Kidney tubule cell (primary cell): ENCODE results near the gene LYST.
"Not testable (repeated sequence)": the region's sequence is repeated elsewhere in the genome, so short reads cannot be mapped to it uniquely, and the experiment has no call there.

Source experiments
- DNase-seq: peaks from one replicate; pipeline ENCODE4 v3.0.0-alpha.2; 2018; ENCODE audit warnings: low spot score

LYST gene

GRCh38 chr1:235758931-235759330, 107.8 kb downstream of the LYST start:
- no peak for DNase-seq

DNA sequence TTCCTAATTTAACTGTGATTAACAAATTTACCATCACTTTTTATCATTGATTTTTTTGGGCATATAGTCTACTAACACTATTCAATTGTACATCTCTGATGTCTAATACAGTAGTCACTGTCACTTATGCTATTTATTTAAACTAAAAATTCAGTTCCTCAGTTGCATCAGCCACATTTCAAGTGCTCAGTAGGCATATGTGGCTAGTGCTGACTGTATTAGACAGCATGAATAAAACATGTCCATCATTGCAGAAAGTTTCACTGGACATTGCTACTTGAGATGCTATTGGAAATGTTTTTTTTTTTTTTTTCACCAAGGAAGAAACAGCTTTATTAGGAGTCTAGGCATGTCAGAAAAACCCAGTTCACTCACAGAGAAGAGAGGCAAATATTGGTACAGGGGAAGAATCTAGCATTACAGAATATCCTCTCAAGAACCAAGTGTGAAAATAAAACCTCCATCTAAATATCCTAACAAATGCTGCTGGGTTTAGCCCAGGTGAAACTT, 109.1 kb downstream of the LYST start:
- no peak for DNase-seq

- DNase-seq: not testable (repeated sequence)
Measured at GRCh38 chr1:235754186-235754585, 112.5 kb downstream of the LYST start.

GRCh38 chr1:235749755-235750300, 116.9 kb downstream of the LYST start:
- DNase-seq: no peak

DNA sequence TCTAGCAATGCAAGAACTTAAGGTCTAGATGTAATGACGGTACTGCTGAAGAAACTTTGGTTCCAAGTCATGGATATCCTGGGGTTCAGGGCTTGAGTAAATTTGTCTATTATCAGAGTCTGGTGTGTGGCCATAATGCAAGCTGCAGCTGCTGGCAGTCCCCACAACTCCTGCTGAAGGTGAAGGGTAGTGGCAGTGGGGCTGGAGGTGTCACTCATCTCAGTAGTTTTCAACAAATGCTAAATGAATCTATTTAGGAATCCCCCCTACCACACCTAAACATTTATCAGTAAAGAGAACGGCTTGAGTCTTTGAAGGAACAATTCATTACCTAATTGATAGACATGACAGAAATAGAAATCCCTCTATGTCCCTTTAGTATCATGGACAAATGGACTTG, 118.0 kb downstream of the LYST start:
- DNase-seq: no peak

DNA sequence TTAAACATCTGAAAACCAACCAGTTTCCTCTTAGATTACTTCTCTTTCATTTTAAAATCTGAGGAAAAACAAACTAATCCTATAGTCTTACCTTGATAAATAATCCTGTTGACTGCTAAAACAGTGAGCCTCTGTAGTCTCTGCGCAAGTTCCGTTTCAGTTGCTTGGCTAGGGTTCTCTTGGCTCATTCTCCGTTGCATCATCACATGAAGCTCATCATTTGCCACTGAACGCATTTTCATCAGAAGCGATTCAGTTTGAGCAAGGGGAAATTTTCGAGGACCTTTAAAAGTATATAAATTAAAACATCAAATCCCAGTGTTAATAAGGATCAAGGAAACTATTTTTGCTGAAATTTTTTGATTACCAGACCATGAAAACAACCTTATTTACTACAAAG, 120.5 kb downstream of the LYST start:
- DNase-seq: no peak

DNA sequence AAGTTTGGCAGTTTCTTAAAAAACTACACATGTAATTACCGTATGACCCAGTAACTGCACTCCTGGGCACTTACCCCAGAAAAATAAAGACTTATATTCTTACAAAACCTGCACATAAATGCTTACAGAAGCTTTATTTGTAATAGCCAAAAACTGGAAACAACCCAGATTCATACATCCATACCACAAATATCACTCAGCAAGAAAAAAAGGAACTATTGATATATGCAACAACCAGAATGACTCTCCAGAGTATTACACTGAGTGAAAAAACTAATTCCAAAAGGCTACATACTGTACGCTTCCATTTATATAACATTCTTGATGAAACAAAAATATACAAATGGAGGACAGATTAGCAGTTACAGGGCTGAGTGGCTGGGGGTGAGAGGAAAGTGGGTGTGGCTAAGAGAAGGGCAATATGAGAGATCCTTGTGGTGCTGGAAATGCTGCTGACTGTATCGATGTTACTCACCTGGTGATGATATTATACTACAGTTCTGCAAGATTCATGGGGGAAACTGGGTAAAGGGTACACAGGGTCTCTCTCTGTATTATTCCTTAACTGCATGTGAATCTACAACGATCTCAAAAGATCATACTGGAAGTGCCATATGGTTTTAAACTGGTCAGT, 121.1 kb downstream of the LYST start:
- DNase-seq: no peak

DNA sequence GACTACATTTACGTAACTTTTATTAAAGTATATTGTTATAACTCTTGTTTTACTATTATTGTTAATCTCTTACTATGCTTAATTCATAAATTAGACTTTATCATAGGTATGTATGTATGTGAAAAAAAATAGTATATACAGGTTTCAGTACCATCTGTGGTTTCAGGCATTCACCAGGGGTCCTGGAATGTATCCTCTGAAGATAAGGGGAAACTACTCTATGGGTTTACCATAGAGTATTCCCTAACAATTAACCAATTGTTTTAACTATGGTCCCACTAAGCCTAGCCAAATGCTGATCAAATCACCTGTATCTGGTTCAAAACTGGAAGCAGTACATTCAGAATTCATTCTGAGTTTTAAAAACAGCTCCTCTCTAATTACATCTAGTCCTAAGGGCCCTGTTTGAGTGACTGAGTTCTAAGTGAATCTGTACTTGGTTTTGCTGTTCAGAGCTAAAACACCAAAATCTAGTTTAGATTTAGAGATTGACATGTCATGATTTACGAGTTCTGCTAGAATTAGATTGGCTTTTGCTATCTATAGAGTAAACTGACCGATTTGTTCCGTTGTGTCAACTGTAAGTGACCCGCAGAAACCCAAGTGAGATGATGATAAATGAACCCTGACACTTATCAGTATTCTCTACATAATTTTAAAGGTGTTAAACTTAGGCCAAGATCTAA, 123.6 kb downstream of the LYST start:
- DNase-seq: no peak

- peak; percentile 56 for DNase-seq
Measured at GRCh38 chr1:235741294-235741693, 125.4 kb downstream of the LYST start.

GRCh38 chr1:235739631-235740030, 127.1 kb downstream of the LYST start:
- no peak for DNase-seq

DNA sequence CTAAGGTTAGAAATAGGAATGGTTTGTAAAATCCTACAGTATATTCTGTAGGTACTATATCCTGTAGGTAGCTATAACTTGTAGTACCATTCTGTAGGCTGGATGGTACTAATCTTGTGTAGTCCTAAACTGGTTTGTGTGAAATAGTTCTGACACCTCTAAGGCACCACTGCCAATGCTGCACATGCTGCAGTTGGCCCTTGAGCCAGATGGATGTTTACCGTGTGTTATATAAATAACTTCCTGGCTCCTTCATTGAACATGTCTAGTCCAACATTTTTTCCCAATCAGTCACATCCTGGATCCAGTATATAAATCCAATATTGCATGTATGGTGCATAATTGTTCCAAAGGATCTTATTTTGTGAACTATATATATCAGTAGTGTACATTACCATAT, 127.6 kb downstream of the LYST start:
- peak; percentile 9 for DNase-seq

DNA sequence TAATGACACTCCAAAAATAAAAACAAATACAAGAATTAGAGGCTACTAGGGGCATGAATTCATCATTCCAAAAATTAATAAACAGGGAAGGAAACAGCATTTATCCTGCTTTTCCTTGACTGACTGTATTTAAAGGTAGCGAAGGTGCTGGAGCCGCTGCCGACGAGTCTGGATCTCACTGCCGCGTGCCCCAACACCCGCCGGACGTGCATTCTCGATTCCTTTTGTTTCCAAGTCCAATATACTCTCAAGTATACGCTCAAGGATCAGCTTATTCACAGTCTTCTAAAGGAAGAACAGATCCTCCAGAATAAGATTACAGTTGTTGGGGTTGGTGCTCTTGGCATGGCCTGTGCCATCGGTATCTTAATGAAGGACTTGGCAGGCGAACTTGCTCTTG, 129.0 kb downstream of the LYST start:
- no peak for DNase-seq

GRCh38 chr1:235736263-235736662, 130.4 kb downstream of the LYST start:
- DNase-seq: no peak

- DNase-seq: no peak
Measured at GRCh38 chr1:235735621-235736020, 131.1 kb downstream of the LYST start.

DNA sequence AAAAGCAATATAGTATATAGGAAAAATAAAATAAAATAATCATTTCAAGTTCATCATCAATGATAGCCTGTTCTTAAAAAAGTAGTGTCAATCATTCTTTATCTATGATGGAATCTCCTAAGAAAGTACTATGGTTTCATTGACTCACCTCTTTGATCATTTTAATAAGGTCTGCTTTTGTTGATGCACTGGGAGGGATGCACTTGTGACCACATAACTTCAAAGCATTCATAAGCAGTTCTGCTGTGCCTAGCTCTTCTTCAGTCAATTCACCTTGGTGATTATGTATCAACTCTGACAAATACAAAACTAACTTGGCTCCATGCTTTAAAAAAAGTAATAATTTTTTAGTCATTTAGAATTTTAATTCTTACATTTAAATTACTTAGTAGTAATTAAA, 132.4 kb downstream of the LYST start:
- DNase-seq: no peak

DNA sequence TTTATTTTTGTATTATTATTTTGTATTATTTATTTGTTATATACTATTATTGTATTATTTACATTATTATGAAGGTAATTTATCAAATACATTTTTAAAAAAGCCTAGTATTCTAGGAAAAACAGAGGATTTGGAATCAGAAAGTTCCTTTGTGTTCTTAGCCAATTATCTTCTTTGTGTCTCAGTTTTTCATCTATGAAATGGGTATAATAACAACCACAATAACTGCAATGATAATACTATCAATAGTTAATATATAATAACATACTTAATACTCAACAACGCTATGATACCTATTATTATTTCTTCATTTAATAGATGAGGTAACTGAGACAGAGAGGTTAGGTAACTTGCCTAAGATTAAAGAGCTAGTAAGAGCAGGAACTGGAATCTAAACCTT, 136.7 kb downstream of the LYST start:
- no peak for DNase-seq

GRCh38 chr1:235726557-235726956, 140.1 kb downstream of the LYST start:
- DNase-seq: no peak

DNA sequence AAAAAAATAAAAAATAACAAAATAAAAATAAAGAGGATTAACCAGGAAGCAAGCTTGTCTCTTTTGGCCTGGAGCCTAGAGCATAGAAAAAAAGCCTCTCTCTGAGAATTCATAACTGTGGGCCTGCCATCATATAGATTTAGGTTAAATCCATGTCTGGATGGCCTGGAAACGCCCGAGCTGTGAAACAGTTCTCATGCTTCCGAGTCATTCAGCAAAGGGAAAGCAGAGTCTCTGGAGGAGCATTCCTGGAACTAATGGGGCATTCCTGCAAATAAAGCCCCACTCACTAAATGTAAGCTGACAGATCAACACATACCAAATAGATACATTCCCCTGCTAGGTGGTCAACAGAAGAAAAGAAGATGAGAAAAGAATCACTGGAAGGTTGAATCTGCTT, 141.3 kb downstream of the LYST start:
- peak; percentile 42 for DNase-seq

GRCh38 chr1:235724730-235725129, 142.0 kb downstream of the LYST start:
- DNase-seq: no peak

DNA sequence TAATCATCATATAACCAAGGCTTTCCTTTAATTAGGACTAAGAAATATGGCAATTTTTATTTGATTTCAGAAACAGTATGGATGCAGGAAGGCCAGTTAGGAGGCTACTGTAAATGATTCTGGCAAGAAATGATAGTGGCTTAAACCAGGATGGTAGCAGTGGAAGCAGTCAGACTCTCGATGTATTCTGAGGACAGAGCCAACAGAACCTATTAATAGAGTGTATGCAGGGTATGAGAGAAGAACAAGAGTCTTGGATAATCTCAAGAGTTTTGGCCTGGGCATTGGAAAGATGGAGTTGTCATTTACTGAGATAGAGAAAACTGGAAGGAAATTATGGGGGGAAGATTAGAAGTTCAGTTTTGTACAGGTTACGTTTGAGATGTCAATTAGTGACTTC, 143.8 kb downstream of the LYST start:
- no peak for DNase-seq

GRCh38 chr1:235721982-235722381, 144.7 kb downstream of the LYST start:
- no peak for DNase-seq

GRCh38 chr1:235720544-235720943, 146.2 kb downstream of the LYST start:
- DNase-seq: peak; percentile 17

DNA sequence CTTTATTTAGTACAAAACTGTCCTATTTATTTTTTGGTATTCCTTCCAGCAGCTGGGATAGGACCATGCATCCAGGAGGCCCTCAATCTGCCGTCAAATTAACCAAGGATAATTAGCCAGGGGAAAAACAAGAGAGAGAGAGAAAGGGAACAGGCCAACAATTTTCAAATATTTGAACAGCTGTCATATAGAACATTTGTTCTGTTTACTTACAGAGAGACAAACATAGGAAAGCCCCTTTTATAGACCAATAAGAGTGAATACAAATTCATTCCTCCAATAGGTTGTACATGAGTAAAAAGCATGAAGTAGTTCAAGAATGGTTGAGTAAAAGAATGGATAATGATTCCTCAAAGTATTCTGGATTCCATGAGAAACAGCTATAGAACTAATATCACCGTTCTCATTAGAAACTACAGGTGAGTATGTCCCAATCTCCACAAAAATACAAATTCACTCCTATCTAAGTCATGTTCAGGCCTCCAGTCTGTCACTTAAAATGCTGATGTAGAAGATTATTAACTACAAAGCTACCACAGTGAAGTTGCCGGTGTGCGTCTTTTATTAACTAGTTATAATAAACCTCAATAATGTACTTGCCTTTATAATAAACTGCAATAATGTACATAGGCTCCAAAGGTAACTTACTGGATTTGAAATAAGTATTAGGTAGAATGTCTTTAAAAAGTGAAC, 152.4 kb downstream of the LYST start:
- no peak for DNase-seq
